GM12892 (cell line): ENCODE results near the gene KRTAP4-2.
"Not testable (repeated sequence)": the region's sequence is repeated elsewhere in the genome, so short reads cannot be mapped to it uniquely, and the experiment has no call there.

Experiments used
- DNase-seq: peaks from one replicate; pipeline ENCODE4 v3.0.0; 2011; ENCODE audit not compliant: insufficient read length
- FAIRE-seq: peaks from 2 replicates; lab custom pipeline; 2011; peaks lifted over from hg19 to GRCh38; lab: Jason Lieb, UNC
- POLR2A ChIP-seq: IDR thresholded peaks from 2 replicates; pipeline ENCODE4 v1.6.1; 2011; ENCODE audit warnings: low read depth, low read length, control low read depth
- POLR2AphosphoS5 ChIP-seq: IDR thresholded peaks from 2 replicates; pipeline ENCODE4 v1.6.1; 2011; ENCODE audit warnings: low read depth, low read length, control low read depth
- TAF1 ChIP-seq: IDR thresholded peaks from 2 replicates; pipeline ENCODE4 v1.6.1; 2011; ENCODE audit warnings: low read depth, mild to moderate bottlenecking, control low read depth, low read length, borderline replicate concordance

The KRTAP4-2 gene

GRCh38 chr17:41153856-41154255 is 24.2 kb downstream of the KRTAP4-2 start:
- FAIRE-seq (no peak), DNase-seq (no peak)
- no peak for TF ChIP-seq POLR2AphosphoS5
- no peak for TF ChIP-seq POLR2A
- no peak for TF ChIP-seq TAF1

GRCh38 chr17:41151525-41151924 is 26.5 kb downstream of the KRTAP4-2 start:
- no peak for TF ChIP-seq TAF1
- TF ChIP-seq POLR2AphosphoS5 = no peak
- TF ChIP-seq POLR2A = no peak
- no peak for DNase-seq
- FAIRE-seq = no peak

GRCh38 chr17:41150026-41150425 is 28.0 kb downstream of the KRTAP4-2 start:
- FAIRE-seq = no peak
- TF ChIP-seq POLR2AphosphoS5 (no peak), TAF1 (no peak), POLR2A (no peak)
- no peak for DNase-seq

- DNase-seq (no peak), FAIRE-seq (no peak)
- no peak for TF ChIP-seq POLR2AphosphoS5
- no peak for TF ChIP-seq TAF1
- no peak for TF ChIP-seq POLR2A
These were observed 28.4 kb downstream of the KRTAP4-2 start, which contains the start of gene KRTAP4-5 for GRCh38 chr17:41149652-41149985. TSS of gene KRTAP4-5 (minus strand) at chr17:41149825. CDS start at chr17:41149767, 58 bp downstream.

GRCh38 chr17:41148971-41149651 is 28.9 kb downstream of the KRTAP4-2 start:
- peak; percentile 65 for FAIRE-seq
- DNase-seq = not testable (repeated sequence)

GRCh38 chr17:41147531-41148204 is 30.4 kb downstream of the KRTAP4-2 start:
- TF ChIP-seq POLR2AphosphoS5 = no peak
- TF ChIP-seq POLR2A = no peak
- TF ChIP-seq TAF1 = no peak
- DNase-seq = no peak
- no peak for FAIRE-seq

- DNase-seq (no peak), FAIRE-seq (no peak)
- no peak for TF ChIP-seq TAF1
- TF ChIP-seq POLR2A = no peak
- TF ChIP-seq POLR2AphosphoS5 = no peak
These were observed 32.8 kb downstream of the KRTAP4-2 start for GRCh38 chr17:41145261-41145660.

- TF ChIP-seq POLR2AphosphoS5 = no peak
- no peak for TF ChIP-seq TAF1
- TF ChIP-seq POLR2A = no peak
- no peak for FAIRE-seq
- DNase-seq = no peak
These were observed 33.2 kb downstream of the KRTAP4-2 start for GRCh38 chr17:41144846-41145245.

- TF ChIP-seq POLR2AphosphoS5 (no peak), POLR2A (no peak), TAF1 (no peak)
- FAIRE-seq = no peak
- no peak for DNase-seq
These were observed 36.7 kb downstream of the KRTAP4-2 start for GRCh38 chr17:41141361-41141760.

GRCh38 chr17:41140360-41141131 is 37.5 kb downstream of the KRTAP4-2 start, which contains the start of gene KRTAP4-6:
TSS of gene KRTAP4-6 (minus strand) at chr17:41140544. CDS start at chr17:41140487, 57 bp downstream.
- no peak for FAIRE-seq
- no peak for DNase-seq
- TF ChIP-seq POLR2A (no peak), TAF1 (no peak), POLR2AphosphoS5 (no peak)

GRCh38 chr17:41139865-41140264 is 38.2 kb downstream of the KRTAP4-2 start:
- not testable (repeated sequence) for FAIRE-seq, DNase-seq
